Spleen (tissue), 7 donors: ENCODE results near the gene RPUSD1.

Experiments used
- POLR2A ChIP-seq, 3 donors: fragments of 450-650 bp; IDR thresholded peaks; one replicate each; pipeline ENCODE4 v1.5.1; 2017; ENCODE audit warnings: antibody characterized with exemption in 3 of 3, mild to moderate bottlenecking in 1 of 3
- POLR2AphosphoS5 ChIP-seq, 3 donors: sonication (generic); formaldehyde crosslinking; IDR thresholded peaks; one replicate each; pipeline ENCODE4 v1.5.1; 2017; ENCODE audit warnings: antibody characterized with exemption in 3 of 3
- TF ChIP-seq, protein P1 (sequence below), 11 experiments: fragments of 200-600 bp in 7 of 11; fragments of 450-650 bp in 4 of 11; sonication (generic) in 4 of 11; IDR thresholded peaks in 8 of 11; conservative IDR thresholded peaks in 3 of 11; 1 replicate in 7 of 11; 2 replicates in 4 of 11; pipeline versions ENCODE4 v1.4.0 to v1.8.0; 2016 to 2021; ENCODE audit warnings: antibody characterized with exemption in 11 of 11, inconsistent platforms in 4 of 11, mild to moderate bottlenecking in 1 of 11
- donor health status: DM: no; HTN: no; CAD: no; lungs with moderate emphysema.
- donor health status: DM: no; HTN: no; CAD: no.
- donor health status: DM: no; HTN: no; CAD: no.

- TF ChIP-seq, protein P1, sequence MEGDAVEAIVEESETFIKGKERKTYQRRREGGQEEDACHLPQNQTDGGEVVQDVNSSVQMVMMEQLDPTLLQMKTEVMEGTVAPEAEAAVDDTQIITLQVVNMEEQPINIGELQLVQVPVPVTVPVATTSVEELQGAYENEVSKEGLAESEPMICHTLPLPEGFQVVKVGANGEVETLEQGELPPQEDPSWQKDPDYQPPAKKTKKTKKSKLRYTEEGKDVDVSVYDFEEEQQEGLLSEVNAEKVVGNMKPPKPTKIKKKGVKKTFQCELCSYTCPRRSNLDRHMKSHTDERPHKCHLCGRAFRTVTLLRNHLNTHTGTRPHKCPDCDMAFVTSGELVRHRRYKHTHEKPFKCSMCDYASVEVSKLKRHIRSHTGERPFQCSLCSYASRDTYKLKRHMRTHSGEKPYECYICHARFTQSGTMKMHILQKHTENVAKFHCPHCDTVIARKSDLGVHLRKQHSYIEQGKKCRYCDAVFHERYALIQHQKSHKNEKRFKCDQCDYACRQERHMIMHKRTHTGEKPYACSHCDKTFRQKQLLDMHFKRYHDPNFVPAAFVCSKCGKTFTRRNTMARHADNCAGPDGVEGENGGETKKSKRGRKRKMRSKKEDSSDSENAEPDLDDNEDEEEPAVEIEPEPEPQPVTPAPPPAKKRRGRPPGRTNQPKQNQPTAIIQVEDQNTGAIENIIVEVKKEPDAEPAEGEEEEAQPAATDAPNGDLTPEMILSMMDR (IDR thresholded peaks at IDR 0.05 in 8 of 11, conservative IDR thresholded peaks at IDR 0.05 in 3 of 11), result no peak
- TF ChIP-seq POLR2AphosphoS5 (IDR thresholded peaks at IDR 0.05) (no peak), POLR2A (IDR thresholded peaks at IDR 0.05) (no peak)
Measured at GRCh38 chr16:828891-829290, 40.7 kb upstream of the RPUSD1 start.
